ENCODE measurements around the gene CACNG1.

GRCh38 chr17:67022451-67022810, 21.9 kb upstream of the CACNG1 start:
- no peak for TF ChIP-seq USF1 (IDR thresholded peaks at IDR 0.05)
- TF ChIP-seq YY1 (IDR thresholded peaks at IDR 0.05; ENCODE audit: low read depth) = no peak
- no peak for TF ChIP-seq MAX (IDR thresholded peaks at IDR 0.05)
- TF ChIP-seq TAF1 (IDR thresholded peaks at IDR 0.05; ENCODE audit: low read depth) = no peak
- no peak for TF ChIP-seq EP300 (IDR thresholded peaks at IDR 0.05; ENCODE audit: borderline replicate concordance)
